H7 (cell line): ENCODE data around the gene RAP1GDS1. TPM values are rescaled to one million over a fixed set of nuclear protein-coding genes. Genes with fewer than 3 reads are reported as not detected.
"Not testable (repeated sequence)": the region's sequence is repeated elsewhere in the genome, so short reads cannot be mapped to it uniquely, and the experiment has no call there.

ENCODE experiments used
- DNase-seq: peaks from one replicate; pipeline ENCODE4 v3.0.0; 2012
- H3K27me3 ChIP-seq: 2 replicates; pipeline ENCODE4 v1.6.0; 2011; ENCODE audit warnings: mild to moderate bottlenecking, low read length; ENCODE audit not compliant: control insufficient read depth, insufficient read depth
- H3K36me3 ChIP-seq: replicated peaks from 2 replicates; pipeline ENCODE4 v1.5.1; 2011; ENCODE audit warnings: low read length; ENCODE audit not compliant: control insufficient read depth, insufficient read depth
- H3K4me3 ChIP-seq: 2 replicates; pipeline ENCODE4 v1.5.1; 2011; ENCODE audit warnings: low read depth, mild to moderate bottlenecking, control low read depth, low read length, moderate library complexity; ENCODE audit not compliant: insufficient read depth
- total RNA-seq: library from RNA; depleted of rRNA; stranded (reverse); fragments of >200 nt; shearing (Covaris generic); gene quantifications from 2 replicates; pipeline ENCODE4 v1.2.3, GENCODE V29; 2014

The RAP1GDS1 gene
- total RNA-seq, 1 experiment from 2014 or later = 37.2 TPM

GRCh38 chr4:98461121-98461865 is 200.1 kb downstream of the RAP1GDS1 start:
- not testable (repeated sequence) for DNase-seq, H3K27me3 ChIP-seq, H3K4me3 ChIP-seq, H3K36me3 ChIP-seq

- H3K27me3 ChIP-seq = no peaks in the 10 kb centered on the region
- H3K4me3 ChIP-seq = no peak overlapping the region
- no peaks in the 10 kb centered on the region for H3K36me3 ChIP-seq
- DNase-seq = no peak
Measured at GRCh38 chr4:98462487-98462886, 201.3 kb downstream of the RAP1GDS1 start.

- H3K4me3 ChIP-seq = no peak overlapping the region
- no peaks in the 10 kb centered on the region for H3K27me3 ChIP-seq
- no peak for DNase-seq
- no peaks in the 10 kb centered on the region for H3K36me3 ChIP-seq
Measured at GRCh38 chr4:98466868-98467599, 205.8 kb downstream of the RAP1GDS1 start.

GRCh38 chr4:98467627-98468072 is 206.5 kb downstream of the RAP1GDS1 start:
- H3K27me3 ChIP-seq = no peaks in the 10 kb centered on the region
- H3K36me3 ChIP-seq = no peaks in the 10 kb centered on the region
- peak; percentile 72 for DNase-seq
- H3K4me3 ChIP-seq = peak overlapping the region; percentile 29

- Histone ChIP-seq H3K36me3 (no peaks in the 10 kb centered on the region), H3K4me3 (no peak overlapping the region), H3K27me3 (no peaks in the 10 kb centered on the region)
- no peak for DNase-seq
Measured at GRCh38 chr4:98468709-98469108, 207.5 kb downstream of the RAP1GDS1 start.

- no peaks in the 10 kb centered on the region for H3K36me3 ChIP-seq
- DNase-seq = no peak
- H3K4me3 ChIP-seq = no peak overlapping the region
- no peaks in the 10 kb centered on the region for H3K27me3 ChIP-seq
Measured at GRCh38 chr4:98469771-98470170, 208.6 kb downstream of the RAP1GDS1 start.

- H3K27me3 ChIP-seq = no peaks in the 10 kb centered on the region
- no peak for DNase-seq
- no peak overlapping the region for H3K4me3 ChIP-seq
- H3K36me3 ChIP-seq = no peaks in the 10 kb centered on the region
Measured at GRCh38 chr4:98470366-98470765, 209.2 kb downstream of the RAP1GDS1 start.

- Histone ChIP-seq H3K36me3 (no peaks in the 10 kb centered on the region), H3K27me3 (no peaks in the 10 kb centered on the region), H3K4me3 (no peak overlapping the region)
- no peak for DNase-seq
Measured at GRCh38 chr4:98470831-98471230, 209.6 kb downstream of the RAP1GDS1 start.

- H3K4me3 ChIP-seq = no peak overlapping the region
- no peaks in the 10 kb centered on the region for H3K27me3 ChIP-seq
- no peaks in the 10 kb centered on the region for H3K36me3 ChIP-seq
- no peak for DNase-seq
Measured at GRCh38 chr4:98473046-98473445, 211.9 kb downstream of the RAP1GDS1 start.

GRCh38 chr4:98474408-98474844 is 213.2 kb downstream of the RAP1GDS1 start:
- no peak for DNase-seq
- no peaks in the 10 kb centered on the region for H3K27me3 ChIP-seq
- no peak overlapping the region for H3K4me3 ChIP-seq
- H3K36me3 ChIP-seq = no peaks in the 10 kb centered on the region

- H3K27me3 ChIP-seq = no peaks in the 10 kb centered on the region
- no peak for DNase-seq
- no peaks in the 10 kb centered on the region for H3K36me3 ChIP-seq
- no peak overlapping the region for H3K4me3 ChIP-seq
Measured at GRCh38 chr4:98476891-98477290, 215.7 kb downstream of the RAP1GDS1 start.

- not testable (repeated sequence) for DNase-seq, H3K36me3 ChIP-seq, H3K4me3 ChIP-seq, H3K27me3 ChIP-seq
Measured at GRCh38 chr4:98479590-98479989, 218.4 kb downstream of the RAP1GDS1 start.

GRCh38 chr4:98480535-98480934 is 219.4 kb downstream of the RAP1GDS1 start:
- no peaks in the 10 kb centered on the region for H3K36me3 ChIP-seq
- H3K4me3 ChIP-seq = no peak overlapping the region
- H3K27me3 ChIP-seq = no peaks in the 10 kb centered on the region
- DNase-seq = no peak

GRCh38 chr4:98481167-98481566 is 220.0 kb downstream of the RAP1GDS1 start:
- no peak for DNase-seq
- no peaks in the 10 kb centered on the region for H3K36me3 ChIP-seq
- H3K27me3 ChIP-seq = no peaks in the 10 kb centered on the region
- no peak overlapping the region for H3K4me3 ChIP-seq

GRCh38 chr4:98482503-98482846 is 221.3 kb downstream of the RAP1GDS1 start:
- DNase-seq = no peak
- Histone ChIP-seq H3K4me3 (no peak overlapping the region), H3K27me3 (no peaks in the 10 kb centered on the region), H3K36me3 (no peaks in the 10 kb centered on the region)
